ENCODE results near the gene AXL. TPM values are rescaled to one million over a fixed set of nuclear protein-coding genes. Genes with fewer than 3 reads are reported as not detected.
A peak's percentile ranks its signal among the peaks of the same experiment; 100 is the strongest.
"Not testable (repeated sequence)": the region's sequence is repeated elsewhere in the genome, so short reads cannot be mapped to it uniquely, and the experiment has no call there.

Gene AXL
- total RNA-seq, 1 donor, result 305 TPM

GRCh38 chr19:41274802-41275201 lies 55.8 kb downstream of the AXL start:
- H3K4me3 ChIP-seq (ENCODE audit: low read depth, low read length), result no peak overlapping the region
- no peak for TF ChIP-seq CTCF (IDR thresholded peaks at IDR 0.05; ENCODE audit: insufficient read depth, low read length)
- DNase-seq (ENCODE audit: low read depth), result no peak

GRCh38 chr19:41276231-41276630 lies 57.2 kb downstream of the AXL start:
- TF ChIP-seq CTCF (IDR thresholded peaks at IDR 0.05; ENCODE audit: insufficient read depth, low read length), result no peak
- peak; percentile 26 for DNase-seq (ENCODE audit: low read depth)
- no peak overlapping the region for H3K4me3 ChIP-seq (ENCODE audit: low read depth, low read length)

GRCh38 chr19:41278478-41278877 lies 59.5 kb downstream of the AXL start:
- no peak for TF ChIP-seq CTCF (IDR thresholded peaks at IDR 0.05; ENCODE audit: insufficient read depth, low read length)
- DNase-seq (ENCODE audit: low read depth), result no peak
- no peak overlapping the region for H3K4me3 ChIP-seq (ENCODE audit: low read depth, low read length)

- no peak for TF ChIP-seq CTCF (IDR thresholded peaks at IDR 0.05; ENCODE audit: insufficient read depth, low read length)
- no peak overlapping the region for H3K4me3 ChIP-seq (ENCODE audit: low read depth, low read length)
- no peak for DNase-seq (ENCODE audit: low read depth)
These were observed 69.9 kb downstream of the AXL start for GRCh38 chr19:41288673-41289530.

- DNase-seq (ENCODE audit: low read depth); H3K4me3 ChIP-seq (ENCODE audit: low read depth, low read length): not testable (repeated sequence)
These were observed 70.8 kb downstream of the AXL start for GRCh38 chr19:41289814-41290213.

- DNase-seq (ENCODE audit: low read depth), result no peak
- no peak overlapping the region for H3K4me3 ChIP-seq (ENCODE audit: low read depth, low read length)
- TF ChIP-seq CTCF (IDR thresholded peaks at IDR 0.05; ENCODE audit: insufficient read depth, low read length), result no peak
These were observed 75.4 kb downstream of the AXL start for GRCh38 chr19:41294393-41294792.

- DNase-seq (ENCODE audit: low read depth), result no peak
- no peak for TF ChIP-seq CTCF (IDR thresholded peaks at IDR 0.05; ENCODE audit: insufficient read depth, low read length)
- no peak overlapping the region for H3K4me3 ChIP-seq (ENCODE audit: low read depth, low read length)
These were observed 76.5 kb downstream of the AXL start for GRCh38 chr19:41295499-41295898.
